ENCODE data around the gene PLEKHA5.

DNA sequence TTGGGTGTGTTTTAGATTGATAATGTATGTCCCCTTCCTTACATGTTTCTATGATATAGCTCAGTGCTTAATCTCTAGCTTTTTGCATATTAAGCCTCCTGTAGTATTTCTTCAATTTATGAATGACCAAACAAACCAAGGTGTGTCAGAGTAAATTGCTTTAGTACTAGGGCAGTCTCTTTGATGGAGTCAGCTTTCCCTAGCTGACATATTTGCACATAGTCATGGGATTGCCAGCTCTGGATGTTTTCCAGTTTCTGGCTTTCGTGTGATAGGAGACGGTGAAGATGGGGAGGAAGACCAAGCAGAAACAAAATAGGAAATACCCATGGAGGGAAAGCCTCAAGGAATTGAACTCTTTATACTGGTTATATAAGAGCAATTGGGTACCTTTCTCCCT is 148.9 kb downstream of the PLEKHA5 start:
- TF ChIP-seq POLR2AphosphoS5 (IDR thresholded peaks at IDR 0.05; ENCODE audit: low read depth, low read length) (no peak), CTCF (IDR thresholded peaks at IDR 0.05) (no peak), TCF7L2 (IDR thresholded peaks at IDR 0.05; ENCODE audit: low read depth, low read length) (no peak)
